Measurements from ENCODE around the gene DTHD1.

Gene DTHD1

GRCh38 chr4:36323816-36324419 is 42.5 kb downstream of the DTHD1 start:
- peaks cover 25 to 61% (median 44%) of the 10 kb centered on the region in 4 experiments for H3K4me1 ChIP-seq (ENCODE audit: control extremely low read depth in 1 of 4, control insufficient read depth in 4 of 4, insufficient read depth in 4 of 4, low read length in 3 of 4)
- H3K36me3 ChIP-seq (ENCODE audit: control insufficient read depth in 4 of 4, insufficient read depth in 4 of 4, low read length in 3 of 4), result no peaks in the 10 kb centered on the region
- H3K9me3 ChIP-seq (ENCODE audit: control extremely low read depth in 1 of 5, control insufficient read depth in 4 of 5, insufficient read depth in 2 of 5, low read depth in 1 of 5, low read length in 4 of 5), result no peaks in the 10 kb centered on the region
- no peaks in the 10 kb centered on the region for H3K27me3 ChIP-seq (replicated peaks in 2 of 5; ENCODE audit: control insufficient read depth in 4 of 5, insufficient read depth in 5 of 5, low read length in 4 of 5)
- H3K27ac ChIP-seq (ENCODE audit: insufficient read depth in 1 of 2, low read depth in 1 of 2, low read length in 2 of 2, poor library complexity in 1 of 2, severe bottlenecking in 2 of 2), result no peak overlapping the region
- H3K4me3 ChIP-seq (ENCODE audit: control insufficient read depth in 1 of 7, extremely low read depth in 1 of 7, insufficient read depth in 4 of 7, low read depth in 2 of 7, low read length in 6 of 7), result peak overlapping the region in 1 of 7 experiments; percentile 10
- peak in 2 of 3 donors; percentile 26 to 42 for DNase-seq
- POLR2A ChIA-PET, result interaction anchor here (0.6 kb wide), 1 partner anchor 53 kb away, joined by 3 read pairs; no protein-coding TSS in a partner anchor
- no CpG with 5 or more reads among the region's 2 CpGs for WGBS (ENCODE audit: insufficient coverage)
- CTCF ChIA-PET, result no interaction called here

- 83% methylated on average over 3 of the region's 4 CpGs for WGBS (ENCODE audit: insufficient coverage)
- POLR2A ChIA-PET, result no interaction called here
Measured at GRCh38 chr4:36324808-36325207, 43.4 kb downstream of the DTHD1 start.

GRCh38 chr4:36325499-36325898 is 44.1 kb downstream of the DTHD1 start:
- DNase-seq, result peak; percentile 31 to 85 (median 80)
- 40% methylated on average over 1 of the region's 1 CpG for WGBS (ENCODE audit: insufficient coverage)
- H3K27me3 ChIP-seq (replicated peaks in 2 of 5; ENCODE audit: control insufficient read depth in 4 of 5, insufficient read depth in 5 of 5, low read length in 4 of 5), result no peaks in the 10 kb centered on the region
- no peaks in the 10 kb centered on the region for H3K9me3 ChIP-seq (ENCODE audit: control extremely low read depth in 1 of 5, control insufficient read depth in 4 of 5, insufficient read depth in 2 of 5, low read depth in 1 of 5, low read length in 4 of 5)
- ChIA-PET CTCF (interaction anchor here (0.7 to 1.3 kb wide), 4 partner anchors 10 to 97 kb away, joined by 3 to 5 read pairs (median 4); no protein-coding TSS in a partner anchor), POLR2A (no interaction called here)
- peaks cover 23 to 58% (median 41%) of the 10 kb centered on the region in 4 experiments for H3K4me1 ChIP-seq (ENCODE audit: control extremely low read depth in 1 of 4, control insufficient read depth in 4 of 4, insufficient read depth in 4 of 4, low read length in 3 of 4)
- no peaks in the 10 kb centered on the region for H3K36me3 ChIP-seq (ENCODE audit: control insufficient read depth in 4 of 4, insufficient read depth in 4 of 4, low read length in 3 of 4)
- no peak overlapping the region for H3K27ac ChIP-seq (ENCODE audit: insufficient read depth in 1 of 2, low read depth in 1 of 2, low read length in 2 of 2, poor library complexity in 1 of 2, severe bottlenecking in 2 of 2)
- H3K4me3 ChIP-seq (ENCODE audit: control insufficient read depth in 1 of 7, extremely low read depth in 1 of 7, insufficient read depth in 4 of 7, low read depth in 2 of 7, low read length in 6 of 7), result no peak overlapping the region

More at GRCh38 chr4:36324808-36325207, 43.4 kb downstream of the DTHD1 start:
- Histone ChIP-seq H3K9me3 (ENCODE audit: control extremely low read depth in 1 of 5, control insufficient read depth in 4 of 5, insufficient read depth in 2 of 5, low read depth in 1 of 5, low read length in 4 of 5) (no peaks in the 10 kb centered on the region), H3K4me3 (ENCODE audit: control insufficient read depth in 1 of 7, extremely low read depth in 1 of 7, insufficient read depth in 4 of 7, low read depth in 2 of 7, low read length in 6 of 7) (no peak overlapping the region), H3K36me3 (ENCODE audit: control insufficient read depth in 4 of 4, insufficient read depth in 4 of 4, low read length in 3 of 4) (no peaks in the 10 kb centered on the region), H3K27ac (ENCODE audit: insufficient read depth in 1 of 2, low read depth in 1 of 2, low read length in 2 of 2, poor library complexity in 1 of 2, severe bottlenecking in 2 of 2) (no peak overlapping the region), H3K4me1 (ENCODE audit: control extremely low read depth in 1 of 4, control insufficient read depth in 4 of 4, insufficient read depth in 4 of 4, low read length in 3 of 4) (peaks cover 25 to 61% (median 43%) of the 10 kb centered on the region in 4 experiments), H3K27me3 (replicated peaks in 2 of 5; ENCODE audit: control insufficient read depth in 4 of 5, insufficient read depth in 5 of 5, low read length in 4 of 5) (no peaks in the 10 kb centered on the region)
- CTCF ChIA-PET, result interaction anchor here (1.3 kb wide), 1 partner anchor 23 kb away, joined by 5 read pairs; no protein-coding TSS in a partner anchor
- no peak for DNase-seq

GRCh38 chr4:36325926-36326325 is 44.5 kb downstream of the DTHD1 start:
- Histone ChIP-seq H3K36me3 (ENCODE audit: control insufficient read depth in 4 of 4, insufficient read depth in 4 of 4, low read length in 3 of 4) (no peaks in the 10 kb centered on the region), H3K4me3 (ENCODE audit: control insufficient read depth in 1 of 7, extremely low read depth in 1 of 7, insufficient read depth in 4 of 7, low read depth in 2 of 7, low read length in 6 of 7) (no peak overlapping the region), H3K9me3 (ENCODE audit: control extremely low read depth in 1 of 5, control insufficient read depth in 4 of 5, insufficient read depth in 2 of 5, low read depth in 1 of 5, low read length in 4 of 5) (no peaks in the 10 kb centered on the region), H3K27me3 (replicated peaks in 2 of 5; ENCODE audit: control insufficient read depth in 4 of 5, insufficient read depth in 5 of 5, low read length in 4 of 5) (no peaks in the 10 kb centered on the region), H3K4me1 (ENCODE audit: control extremely low read depth in 1 of 4, control insufficient read depth in 4 of 4, insufficient read depth in 4 of 4, low read length in 3 of 4) (peaks cover 23 to 58% (median 38%) of the 10 kb centered on the region in 4 experiments), H3K27ac (ENCODE audit: insufficient read depth in 1 of 2, low read depth in 1 of 2, low read length in 2 of 2, poor library complexity in 1 of 2, severe bottlenecking in 2 of 2) (no peak overlapping the region)
- 83% methylated on average over 3 of the region's 3 CpGs for WGBS (ENCODE audit: insufficient coverage)
- CTCF ChIA-PET, result interaction anchor here (0.7 to 1.3 kb wide), 4 partner anchors 10 to 97 kb away, joined by 3 to 5 read pairs (median 4); no protein-coding TSS in a partner anchor
- POLR2A ChIA-PET, result no interaction called here
- no peak for DNase-seq

- no peaks in the 10 kb centered on the region for H3K27me3 ChIP-seq (replicated peaks in 2 of 5; ENCODE audit: control insufficient read depth in 4 of 5, insufficient read depth in 5 of 5, low read length in 4 of 5)
- H3K4me3 ChIP-seq (ENCODE audit: control insufficient read depth in 1 of 7, extremely low read depth in 1 of 7, insufficient read depth in 4 of 7, low read depth in 2 of 7, low read length in 6 of 7), result no peak overlapping the region
- H3K36me3 ChIP-seq (ENCODE audit: control insufficient read depth in 4 of 4, insufficient read depth in 4 of 4, low read length in 3 of 4), result no peaks in the 10 kb centered on the region
- 92% methylated on average over 2 of the region's 4 CpGs for WGBS (ENCODE audit: insufficient coverage)
- ChIA-PET POLR2A (no interaction called here), CTCF (interaction anchor here (1.1 kb wide), 1 partner anchor 11 kb away, joined by 4 read pairs; no protein-coding TSS in a partner anchor)
- DNase-seq, result no peak
- H3K4me1 ChIP-seq (ENCODE audit: control extremely low read depth in 1 of 4, control insufficient read depth in 4 of 4, insufficient read depth in 4 of 4, low read length in 3 of 4), result peaks cover 23 to 55% (median 35%) of the 10 kb centered on the region in 4 experiments
- no peak overlapping the region for H3K27ac ChIP-seq (ENCODE audit: insufficient read depth in 1 of 2, low read depth in 1 of 2, low read length in 2 of 2, poor library complexity in 1 of 2, severe bottlenecking in 2 of 2)
- H3K9me3 ChIP-seq (ENCODE audit: control extremely low read depth in 1 of 5, control insufficient read depth in 4 of 5, insufficient read depth in 2 of 5, low read depth in 1 of 5, low read length in 4 of 5), result no peaks in the 10 kb centered on the region
Measured at GRCh38 chr4:36326476-36327029, 45.1 kb downstream of the DTHD1 start.

- Histone ChIP-seq H3K27me3 (replicated peaks in 2 of 5; ENCODE audit: control insufficient read depth in 4 of 5, insufficient read depth in 5 of 5, low read length in 4 of 5) (no peaks in the 10 kb centered on the region), H3K4me1 (ENCODE audit: control extremely low read depth in 1 of 4, control insufficient read depth in 4 of 4, insufficient read depth in 4 of 4, low read length in 3 of 4) (peaks cover 20 to 47% (median 29%) of the 10 kb centered on the region in 4 experiments), H3K36me3 (ENCODE audit: control insufficient read depth in 4 of 4, insufficient read depth in 4 of 4, low read length in 3 of 4) (no peaks in the 10 kb centered on the region), H3K4me3 (ENCODE audit: control insufficient read depth in 1 of 7, extremely low read depth in 1 of 7, insufficient read depth in 4 of 7, low read depth in 2 of 7, low read length in 6 of 7) (no peak overlapping the region), H3K9me3 (ENCODE audit: control extremely low read depth in 1 of 5, control insufficient read depth in 4 of 5, insufficient read depth in 2 of 5, low read depth in 1 of 5, low read length in 4 of 5) (no peaks in the 10 kb centered on the region), H3K27ac (ENCODE audit: insufficient read depth in 1 of 2, low read depth in 1 of 2, low read length in 2 of 2, poor library complexity in 1 of 2, severe bottlenecking in 2 of 2) (no peak overlapping the region)
- no peak for DNase-seq
- WGBS (ENCODE audit: insufficient coverage), result 95% methylated on average over 4 of the region's 5 CpGs
- ChIA-PET CTCF (interaction anchor here (1.3 kb wide), 1 partner anchor 87 kb away, joined by 3 read pairs; no protein-coding TSS in a partner anchor), POLR2A (no interaction called here)
Measured at GRCh38 chr4:36327400-36327799, 46.0 kb downstream of the DTHD1 start.

- CTCF ChIA-PET, result interaction anchor here (1.3 to 1.7 kb wide), 2 partner anchors 10 to 87 kb away, joined by 3 to 4 read pairs; no protein-coding TSS in a partner anchor
- POLR2A ChIA-PET, result no interaction called here
- H3K4me1 ChIP-seq (ENCODE audit: control extremely low read depth in 1 of 4, control insufficient read depth in 4 of 4, insufficient read depth in 4 of 4, low read length in 3 of 4), result peaks cover 15 to 44% (median 24%) of the 10 kb centered on the region in 4 experiments
- H3K27me3 ChIP-seq (replicated peaks in 2 of 5; ENCODE audit: control insufficient read depth in 4 of 5, insufficient read depth in 5 of 5, low read length in 4 of 5), result no peaks in the 10 kb centered on the region
- peak in 2 of 3 donors; percentile 27 to 42 for DNase-seq
- H3K36me3 ChIP-seq (ENCODE audit: control insufficient read depth in 4 of 4, insufficient read depth in 4 of 4, low read length in 3 of 4), result no peaks in the 10 kb centered on the region
- no peak overlapping the region for H3K4me3 ChIP-seq (ENCODE audit: control insufficient read depth in 1 of 7, extremely low read depth in 1 of 7, insufficient read depth in 4 of 7, low read depth in 2 of 7, low read length in 6 of 7)
- H3K27ac ChIP-seq (ENCODE audit: insufficient read depth in 1 of 2, low read depth in 1 of 2, low read length in 2 of 2, poor library complexity in 1 of 2, severe bottlenecking in 2 of 2), result no peak overlapping the region
- H3K9me3 ChIP-seq (ENCODE audit: control extremely low read depth in 1 of 5, control insufficient read depth in 4 of 5, insufficient read depth in 2 of 5, low read depth in 1 of 5, low read length in 4 of 5), result no peaks in the 10 kb centered on the region
- 77% methylated on average over 6 of the region's 9 CpGs for WGBS (ENCODE audit: insufficient coverage)
Measured at GRCh38 chr4:36328130-36328529, 46.7 kb downstream of the DTHD1 start.
